Suprapubic skin (tissue), 3 donors: ENCODE data around the gene SPAG9.
"Not testable (repeated sequence)": the region's sequence is repeated elsewhere in the genome, so short reads cannot be mapped to it uniquely, and the experiment has no call there.

Source experiments
- EP300 ChIP-seq: sonication (generic); formaldehyde crosslinking; IDR thresholded peaks from one replicate; pipeline ENCODE4 v1.6.1; 2017; ENCODE audit warnings: antibody characterized with exemption
- TF ChIP-seq, protein P1 (sequence below), 2 donors: fragments of 200-600 bp in 1 of 2; fragments of 450-650 bp in 1 of 2; sonication (generic) in 1 of 2; IDR thresholded peaks; one replicate each; pipeline ENCODE4 v1.5.1; 2016 to 2019; ENCODE audit warnings: antibody characterized with exemption in 2 of 2, mild to moderate bottlenecking in 1 of 2, moderate library complexity in 1 of 2

DNA sequence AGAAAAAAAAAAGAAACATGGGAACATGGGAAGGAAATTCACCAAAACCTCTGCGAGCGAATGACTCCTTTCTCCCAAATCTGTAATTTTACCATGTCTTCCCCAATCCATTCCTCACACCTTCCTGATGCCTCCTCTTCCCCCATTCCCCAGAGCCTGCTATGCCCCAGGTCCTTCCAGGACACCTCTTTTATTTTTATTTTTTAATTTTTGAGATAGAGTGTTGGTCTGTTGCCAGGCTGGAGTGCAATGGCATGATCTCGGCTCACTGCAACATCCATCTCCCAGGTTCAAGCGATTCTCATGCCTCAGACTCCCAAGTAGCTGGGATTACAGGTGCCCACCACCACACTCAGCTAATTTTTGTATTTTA is 179.0 kb downstream of the SPAG9 start:
- TF ChIP-seq, protein P1, sequence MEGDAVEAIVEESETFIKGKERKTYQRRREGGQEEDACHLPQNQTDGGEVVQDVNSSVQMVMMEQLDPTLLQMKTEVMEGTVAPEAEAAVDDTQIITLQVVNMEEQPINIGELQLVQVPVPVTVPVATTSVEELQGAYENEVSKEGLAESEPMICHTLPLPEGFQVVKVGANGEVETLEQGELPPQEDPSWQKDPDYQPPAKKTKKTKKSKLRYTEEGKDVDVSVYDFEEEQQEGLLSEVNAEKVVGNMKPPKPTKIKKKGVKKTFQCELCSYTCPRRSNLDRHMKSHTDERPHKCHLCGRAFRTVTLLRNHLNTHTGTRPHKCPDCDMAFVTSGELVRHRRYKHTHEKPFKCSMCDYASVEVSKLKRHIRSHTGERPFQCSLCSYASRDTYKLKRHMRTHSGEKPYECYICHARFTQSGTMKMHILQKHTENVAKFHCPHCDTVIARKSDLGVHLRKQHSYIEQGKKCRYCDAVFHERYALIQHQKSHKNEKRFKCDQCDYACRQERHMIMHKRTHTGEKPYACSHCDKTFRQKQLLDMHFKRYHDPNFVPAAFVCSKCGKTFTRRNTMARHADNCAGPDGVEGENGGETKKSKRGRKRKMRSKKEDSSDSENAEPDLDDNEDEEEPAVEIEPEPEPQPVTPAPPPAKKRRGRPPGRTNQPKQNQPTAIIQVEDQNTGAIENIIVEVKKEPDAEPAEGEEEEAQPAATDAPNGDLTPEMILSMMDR (IDR thresholded peaks at IDR 0.05): not testable (repeated sequence)
- TF ChIP-seq EP300: not testable (repeated sequence)
